Retinal pigment epithelial cell (primary cell): ENCODE measurements around the gene TWIST2.

Experiments
- DNase-seq: peaks from one replicate; pipeline ENCODE4 v3.0.0-alpha.2; 2010; ENCODE audit warnings: low read depth
- H3K4me3 ChIP-seq: 2 replicates; pipeline ENCODE4 v1.5.1; 2011; ENCODE audit warnings: mild to moderate bottlenecking, low read length, control low read depth, moderate library complexity
- TF ChIP-seq, protein P1 (sequence below): conservative IDR thresholded peaks from 2 replicates; pipeline ENCODE4 v1.5.1; 2011; ENCODE audit warnings: low read depth, low read length, control low read depth, inconsistent platforms

Gene TWIST2

GRCh38 chr2:238888781-238889180 is 40.9 kb downstream of the TWIST2 start:
- TF ChIP-seq, protein P1, sequence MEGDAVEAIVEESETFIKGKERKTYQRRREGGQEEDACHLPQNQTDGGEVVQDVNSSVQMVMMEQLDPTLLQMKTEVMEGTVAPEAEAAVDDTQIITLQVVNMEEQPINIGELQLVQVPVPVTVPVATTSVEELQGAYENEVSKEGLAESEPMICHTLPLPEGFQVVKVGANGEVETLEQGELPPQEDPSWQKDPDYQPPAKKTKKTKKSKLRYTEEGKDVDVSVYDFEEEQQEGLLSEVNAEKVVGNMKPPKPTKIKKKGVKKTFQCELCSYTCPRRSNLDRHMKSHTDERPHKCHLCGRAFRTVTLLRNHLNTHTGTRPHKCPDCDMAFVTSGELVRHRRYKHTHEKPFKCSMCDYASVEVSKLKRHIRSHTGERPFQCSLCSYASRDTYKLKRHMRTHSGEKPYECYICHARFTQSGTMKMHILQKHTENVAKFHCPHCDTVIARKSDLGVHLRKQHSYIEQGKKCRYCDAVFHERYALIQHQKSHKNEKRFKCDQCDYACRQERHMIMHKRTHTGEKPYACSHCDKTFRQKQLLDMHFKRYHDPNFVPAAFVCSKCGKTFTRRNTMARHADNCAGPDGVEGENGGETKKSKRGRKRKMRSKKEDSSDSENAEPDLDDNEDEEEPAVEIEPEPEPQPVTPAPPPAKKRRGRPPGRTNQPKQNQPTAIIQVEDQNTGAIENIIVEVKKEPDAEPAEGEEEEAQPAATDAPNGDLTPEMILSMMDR = no peak
- DNase-seq = no peak

DNA sequence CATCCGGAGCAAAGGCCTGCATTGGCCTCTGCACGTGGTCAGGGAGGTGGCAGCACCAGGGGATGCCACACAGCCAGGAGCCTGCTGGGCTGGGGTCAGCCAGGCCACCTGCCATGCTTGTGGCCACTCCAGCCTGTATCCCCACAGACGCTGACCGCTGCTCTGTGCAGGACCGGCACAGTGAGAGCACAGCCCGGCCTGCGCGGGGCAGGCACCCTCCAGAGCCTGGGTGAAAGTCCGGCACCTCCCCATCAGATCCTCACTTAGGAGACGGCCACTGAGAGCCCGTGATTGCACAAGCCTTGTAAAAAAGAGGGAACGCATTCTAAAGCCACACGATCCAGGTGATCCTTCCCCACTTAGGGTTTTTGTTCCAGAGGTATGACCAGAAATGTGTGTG is 42.2 kb downstream of the TWIST2 start:
- no peak for DNase-seq
- TF ChIP-seq, protein P1 = no peak
- no peak overlapping the region for H3K4me3 ChIP-seq

More at GRCh38 chr2:238888781-238889180, 40.9 kb downstream of the TWIST2 start:
- no peak overlapping the region for H3K4me3 ChIP-seq

GRCh38 chr2:238890618-238891456 is 43.0 kb downstream of the TWIST2 start:
- TF ChIP-seq, protein P1 = no peak
- DNase-seq = no peak
- no peak overlapping the region for H3K4me3 ChIP-seq

DNA sequence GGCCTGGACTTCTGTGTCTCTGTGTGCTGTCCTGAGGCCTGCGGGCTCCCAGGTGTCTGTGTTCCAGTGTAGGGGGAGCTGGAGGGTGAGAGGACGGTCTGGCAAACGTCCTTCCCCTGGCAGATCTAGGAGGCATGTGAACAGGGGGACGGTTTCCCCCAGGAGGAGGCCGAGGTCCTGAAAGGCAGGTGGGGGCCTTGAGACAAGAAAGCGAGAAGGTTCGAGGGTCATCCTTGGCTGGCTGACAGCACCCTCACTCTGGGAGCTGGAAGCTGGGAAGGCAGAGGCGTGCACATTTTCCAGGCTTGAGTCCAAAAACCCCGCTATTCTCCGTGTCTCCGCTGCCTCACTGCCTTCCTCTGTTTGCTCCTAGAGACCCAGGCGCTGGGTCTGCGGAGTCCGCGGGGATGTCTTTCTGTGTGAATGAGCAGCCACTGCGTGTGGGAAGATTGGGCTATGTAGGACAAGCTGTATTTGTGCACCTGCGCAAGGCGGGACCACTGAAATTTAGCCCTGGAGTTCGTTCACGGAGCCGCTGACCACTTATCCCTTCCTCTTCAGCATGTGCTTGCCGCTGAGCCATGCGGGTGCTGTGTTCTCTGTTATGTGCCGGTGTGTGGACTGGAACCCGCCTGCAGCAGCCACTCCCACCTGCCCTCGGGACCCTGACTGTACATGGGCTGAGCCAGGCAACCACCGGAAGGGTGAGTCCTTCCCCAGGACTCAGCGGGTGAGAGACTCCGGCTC is 43.7 kb downstream of the TWIST2 start:
- no peak overlapping the region for H3K4me3 ChIP-seq
- TF ChIP-seq, protein P1 = no peak
- DNase-seq = no peak

GRCh38 chr2:238892204-238892500 is 44.3 kb downstream of the TWIST2 start:
- no peak overlapping the region for H3K4me3 ChIP-seq
- DNase-seq = no peak
- TF ChIP-seq, protein P1 = no peak

GRCh38 chr2:238892796-238893195 is 44.9 kb downstream of the TWIST2 start:
- no peak for DNase-seq
- no peak overlapping the region for H3K4me3 ChIP-seq
- TF ChIP-seq, protein P1 = no peak
